ENCODE data around the gene ELP2. TPM values are rescaled to one million over a fixed set of nuclear protein-coding genes. Genes with fewer than 3 reads are reported as not detected.

ELP2 gene
- total and polyA plus RNA-seq, 12 donors: 27.4 to 150 (median 67.1) TPM

- H3K27me3 ChIP-seq: no peaks in the 10 kb centered on the region
- intact Hi-C loops (cut with DNase I): no loop called here
- H3K9me3 ChIP-seq (replicated peaks in 1 of 3): no peaks in the 10 kb centered on the region
- no peak for TF ChIP-seq CTCF (IDR thresholded peaks at IDR 0.05)
- no peak for TF ChIP-seq POLR2A (IDR thresholded peaks at IDR 0.05)
- no peak for DNase-seq
- H3K4me3 ChIP-seq: no peak overlapping the region
- peaks cover 0 to 14% of the 10 kb centered on the region in 2 donors for H3K4me1 ChIP-seq (replicated peaks in 1 of 2)
- H3K27ac ChIP-seq: no peak overlapping the region
- peaks cover 0 to 37% of the 10 kb centered on the region in 2 donors for H3K36me3 ChIP-seq (replicated peaks in 1 of 2)
- WGBS, 4 donors: 89 to 96% (median 91%) methylated on average over 9 of the region's 9 CpGs
Observed at GRCh38 chr18:36176711-36177110, 47.0 kb downstream of the ELP2 start.

DNA sequence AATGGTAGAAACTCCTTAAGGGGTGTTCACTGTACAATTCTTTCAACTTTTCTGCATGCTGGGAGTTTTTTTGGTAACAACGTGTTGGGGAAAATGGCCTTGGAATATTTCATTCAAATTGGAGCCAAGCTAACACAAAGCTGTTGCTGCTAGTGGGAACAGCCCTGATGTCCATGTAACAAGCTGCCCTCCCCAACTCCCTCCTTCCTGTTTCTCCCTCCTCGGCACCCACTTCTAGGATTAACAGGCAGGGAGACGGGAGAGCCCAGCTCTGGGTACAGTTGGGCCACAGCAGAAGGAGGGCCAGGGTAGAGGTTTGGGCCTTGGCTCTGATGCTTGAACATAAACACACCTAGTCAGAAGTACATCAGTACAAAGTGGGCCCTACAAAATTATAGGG lies 48.2 kb downstream of the ELP2 start:
- 57 to 65% (median 62%) methylated on average over 3 of the region's 3 CpGs for WGBS, 4 donors
- TF ChIP-seq CTCF (IDR thresholded peaks at IDR 0.05) (no peak), POLR2A (IDR thresholded peaks at IDR 0.05) (no peak)
- H3K4me3 ChIP-seq: no peak overlapping the region
- H3K9me3 ChIP-seq (replicated peaks in 1 of 3): no peaks in the 10 kb centered on the region
- H3K36me3 ChIP-seq (replicated peaks in 1 of 2): peaks cover 0 to 25% of the 10 kb centered on the region in 2 donors
- no peak overlapping the region for H3K27ac ChIP-seq
- no peak for DNase-seq
- peaks cover 0 to 14% of the 10 kb centered on the region in 2 donors for H3K4me1 ChIP-seq (replicated peaks in 1 of 2)
- intact Hi-C loops (cut with DNase I): no loop called here
- no peaks in the 10 kb centered on the region for H3K27me3 ChIP-seq

DNA sequence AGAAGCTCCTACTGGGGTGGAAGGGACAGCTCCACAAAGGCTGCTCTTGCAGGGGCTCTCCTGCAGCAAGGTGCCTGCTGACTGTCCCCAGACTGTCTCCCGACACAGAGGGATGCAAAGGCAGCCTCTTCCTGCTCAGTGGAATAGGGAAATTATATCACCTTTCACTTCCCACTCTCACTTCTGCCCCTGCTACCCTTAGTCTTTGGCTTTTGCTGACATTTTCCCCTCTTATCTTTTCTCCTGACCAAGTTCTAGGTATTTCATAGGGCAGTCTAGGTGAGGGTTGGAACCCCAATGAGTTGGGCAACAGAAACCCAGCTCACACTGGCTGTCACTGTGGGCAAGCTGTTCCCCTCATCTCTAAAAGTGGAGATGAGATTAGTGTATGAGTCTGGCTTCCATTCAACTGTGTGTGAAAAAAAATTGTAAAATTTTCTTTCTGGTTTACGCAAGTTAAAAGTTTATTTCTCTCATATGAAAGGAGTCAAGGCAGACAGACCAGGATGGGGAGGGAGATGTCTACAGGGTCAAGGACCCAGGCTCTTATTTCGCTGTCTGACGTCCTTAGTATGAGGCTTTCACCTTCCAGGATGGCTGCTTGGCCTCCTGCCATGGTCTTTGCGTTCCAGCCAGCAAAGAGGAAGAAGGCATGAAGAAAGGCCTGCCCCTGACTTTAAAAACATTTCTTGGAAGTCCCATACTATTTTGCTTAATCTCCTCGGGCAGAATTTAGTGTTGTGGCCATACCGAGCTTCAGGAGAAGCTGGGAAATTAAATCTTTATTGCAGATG lies 50.1 kb downstream of the ELP2 start:
- peaks cover 0 to 14% of the 10 kb centered on the region in 2 donors for H3K4me1 ChIP-seq (replicated peaks in 1 of 2)
- peak; percentile 81 to 96 (median 91) for DNase-seq
- H3K4me3 ChIP-seq: no peak overlapping the region
- H3K27ac ChIP-seq: peak overlapping the region; percentile 28 to 85 (median 61)
- WGBS, 4 donors: 8 to 14% (median 12%) methylated on average over 7 of the region's 7 CpGs
- TF ChIP-seq POLR2A (IDR thresholded peaks at IDR 0.05) (no peak), CTCF (IDR thresholded peaks at IDR 0.05) (no peak)
- no peaks in the 10 kb centered on the region for H3K27me3 ChIP-seq
- peaks cover 0 to 12% of the 10 kb centered on the region in 2 donors for H3K36me3 ChIP-seq (replicated peaks in 1 of 2)
- no peaks in the 10 kb centered on the region for H3K9me3 ChIP-seq (replicated peaks in 1 of 3)
- intact Hi-C loops (cut with DNase I): no loop called here

DNA sequence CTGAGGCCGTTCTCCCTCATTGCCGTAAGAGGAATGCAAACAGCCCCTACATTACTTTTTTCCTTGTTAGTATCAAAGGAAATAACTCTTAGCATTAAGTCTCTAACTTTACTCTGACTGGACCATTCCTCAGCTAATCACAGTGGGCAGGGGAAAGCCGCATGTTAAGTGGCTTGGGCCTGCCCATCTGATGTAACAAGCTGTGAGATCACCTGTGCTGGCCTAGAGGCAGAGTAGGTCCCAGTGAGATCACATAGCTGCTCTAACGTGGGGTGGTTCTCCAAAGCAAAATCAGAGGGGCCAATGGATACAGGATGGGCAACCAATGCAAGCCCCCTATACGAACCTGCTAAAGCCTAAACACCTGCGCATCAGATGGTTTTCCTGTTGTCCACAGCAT lies 51.7 kb downstream of the ELP2 start:
- TF ChIP-seq CTCF (IDR thresholded peaks at IDR 0.05): no peak
- TF ChIP-seq POLR2A (IDR thresholded peaks at IDR 0.05): no peak
- WGBS, 4 donors: 83 to 92% (median 88%) methylated on average over 6 of the region's 6 CpGs
- Histone ChIP-seq H3K36me3 (replicated peaks in 1 of 2) (no peaks in the 10 kb centered on the region), H3K27ac (peak overlapping the region in 2 of 5 donors; percentile 26 to 40), H3K4me1 (replicated peaks in 1 of 2) (peaks cover under 1 to 14% of the 10 kb centered on the region in 2 donors), H3K9me3 (replicated peaks in 1 of 3) (no peaks in the 10 kb centered on the region), H3K4me3 (no peak overlapping the region), H3K27me3 (no peaks in the 10 kb centered on the region)
- no peak for DNase-seq
- intact Hi-C loops (cut with DNase I): no loop called here

All from adrenal gland (tissue), 12 donors.